GM03348 (cell line): ENCODE results near the gene ZNF550.
"Not testable (repeated sequence)": the region's sequence is repeated elsewhere in the genome, so short reads cannot be mapped to it uniquely, and the experiment has no call there.

Experiments used
- DNase-seq: peaks from one replicate; pipeline ENCODE4 v3.0.0; 2012; ENCODE audit warnings: low spot score

Gene ZNF550

GRCh38 chr19:57527136-57527881, 32.4 kb downstream of the ZNF550 start, which contains the start of gene ZNF549:
TSS of gene ZNF549 (plus strand) at chr19:57527356. CDS start at chr19:57527574, 218 bp downstream.
- DNase-seq: peak; percentile 97

GRCh38 chr19:57518021-57518420, 41.6 kb downstream of the ZNF550 start:
- not testable (repeated sequence) for DNase-seq

- no peak for DNase-seq
These were observed 44.4 kb downstream of the ZNF550 start for GRCh38 chr19:57515255-57515654.

GRCh38 chr19:57512845-57513244, 46.8 kb downstream of the ZNF550 start:
- DNase-seq: no peak

DNA sequence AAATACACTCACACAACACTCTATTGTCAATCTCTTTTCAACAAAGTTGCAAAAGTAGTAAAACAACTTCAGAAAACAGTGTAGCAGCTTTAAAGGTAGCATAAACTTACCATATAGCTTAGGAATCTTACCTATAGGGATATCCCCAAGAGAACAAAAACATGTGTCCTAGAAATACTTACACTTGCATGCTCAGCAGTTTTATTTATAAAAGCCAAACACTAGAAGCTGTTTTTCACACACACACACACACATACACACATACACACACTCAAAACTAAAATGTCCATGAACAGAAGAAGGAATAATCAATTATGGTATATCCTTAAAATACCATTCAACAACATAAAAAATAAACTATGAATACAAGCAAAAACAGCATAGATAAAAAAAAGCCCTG, 48.2 kb downstream of the ZNF550 start:
- DNase-seq: no peak

DNA sequence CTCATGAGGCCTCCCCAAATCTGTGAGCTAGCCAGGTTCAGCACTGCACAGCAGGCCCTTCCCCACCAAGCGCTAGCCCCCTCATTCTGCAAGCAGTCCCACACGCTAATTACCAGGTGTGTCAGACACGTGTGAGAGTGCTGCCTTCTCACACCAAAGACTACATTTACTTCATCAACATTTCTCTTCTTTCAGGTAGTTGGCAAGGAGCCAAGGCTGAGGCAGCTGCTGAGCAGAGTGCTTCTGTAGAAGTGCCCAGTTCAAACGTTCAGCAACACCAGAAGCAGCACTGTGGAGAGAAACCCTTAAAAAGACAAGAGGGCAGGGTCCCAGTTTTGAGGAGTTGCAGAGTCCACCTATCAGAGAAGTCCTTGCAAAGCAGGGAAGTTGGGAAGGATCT, 53.5 kb downstream of the ZNF550 start:
- DNase-seq: no peak

DNA sequence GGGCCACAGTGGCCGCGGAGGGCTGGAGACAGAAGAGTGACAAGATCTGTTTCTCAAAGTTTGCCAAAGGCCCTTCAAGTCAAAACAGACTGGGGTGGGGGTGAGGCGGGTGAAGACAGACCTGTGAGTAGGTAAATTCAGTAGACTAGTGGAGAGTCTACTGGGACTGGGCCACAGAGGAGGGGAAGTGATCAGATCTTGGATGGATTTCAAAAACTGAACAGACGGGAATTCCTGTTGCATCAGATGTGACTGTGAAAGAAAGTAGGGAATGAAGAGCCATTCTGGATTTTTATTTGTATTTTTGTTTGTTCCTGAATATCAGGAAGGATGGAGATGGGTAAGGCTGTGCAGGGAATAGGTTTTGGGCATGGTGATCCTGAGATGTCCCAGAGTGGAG, 59.3 kb downstream of the ZNF550 start:
- DNase-seq: peak; percentile 37

DNA sequence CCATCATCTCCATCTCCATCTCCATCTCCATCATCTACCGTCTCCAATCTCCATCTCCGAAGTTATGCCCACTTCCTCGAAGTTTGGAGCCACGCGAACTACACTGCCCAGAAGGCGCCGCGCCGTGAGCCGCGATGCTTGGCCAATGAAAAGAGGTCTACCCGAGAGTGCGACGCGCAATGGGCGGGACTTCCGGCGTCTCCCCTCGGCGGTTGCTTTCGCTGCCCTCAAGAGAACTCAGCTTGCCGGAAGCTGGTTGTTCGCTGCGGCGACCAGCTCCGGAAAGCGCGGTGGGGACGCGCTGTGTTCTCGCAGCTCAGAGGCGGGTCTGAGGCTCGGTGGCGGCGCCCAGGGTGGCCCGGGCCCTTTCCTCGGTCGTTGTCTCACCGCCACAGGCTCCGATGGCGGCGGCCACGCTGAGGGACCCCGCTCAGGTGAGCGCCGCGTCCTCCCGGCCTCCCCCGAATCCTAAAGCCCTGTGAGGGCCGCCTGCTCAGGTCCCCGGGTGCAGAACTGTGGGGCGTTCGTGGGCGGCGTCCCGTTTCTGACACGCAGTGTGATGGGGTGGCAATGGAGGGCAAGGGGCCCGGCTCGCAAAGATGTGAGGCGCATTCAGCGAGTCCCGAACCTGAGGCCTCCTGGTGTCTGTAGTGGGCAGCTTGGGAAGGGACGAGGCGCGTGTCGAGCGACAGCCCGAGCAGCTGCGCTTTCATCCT, 59.8 kb downstream of the ZNF550 start, which contains the start of gene ZNF773:
TSS of gene ZNF773 (plus strand) at position 259 of the 716 bp plus-strand sequence. CDS start at position 402, 143 bp downstream.
- DNase-seq: peak; percentile 97

DNA sequence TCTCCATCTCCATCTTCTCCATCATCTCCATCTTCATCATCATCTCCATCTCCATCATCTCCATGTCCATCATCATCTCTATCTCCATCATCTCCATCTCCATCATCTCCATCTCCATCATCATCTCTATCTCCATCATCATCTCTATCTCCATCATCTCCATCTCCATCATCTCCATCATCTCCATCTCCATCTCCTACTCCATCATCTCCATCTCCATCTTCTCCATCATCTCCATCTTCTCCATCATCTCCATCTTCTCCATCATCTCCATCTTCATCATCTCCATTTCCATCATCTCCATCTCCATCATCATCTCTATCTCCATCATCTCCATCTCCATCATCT, 60.4 kb downstream of the ZNF550 start:
- not testable (repeated sequence) for DNase-seq

GRCh38 chr19:57488299-57488644, 71.4 kb downstream of the ZNF550 start:
- not testable (repeated sequence) for DNase-seq

DNA sequence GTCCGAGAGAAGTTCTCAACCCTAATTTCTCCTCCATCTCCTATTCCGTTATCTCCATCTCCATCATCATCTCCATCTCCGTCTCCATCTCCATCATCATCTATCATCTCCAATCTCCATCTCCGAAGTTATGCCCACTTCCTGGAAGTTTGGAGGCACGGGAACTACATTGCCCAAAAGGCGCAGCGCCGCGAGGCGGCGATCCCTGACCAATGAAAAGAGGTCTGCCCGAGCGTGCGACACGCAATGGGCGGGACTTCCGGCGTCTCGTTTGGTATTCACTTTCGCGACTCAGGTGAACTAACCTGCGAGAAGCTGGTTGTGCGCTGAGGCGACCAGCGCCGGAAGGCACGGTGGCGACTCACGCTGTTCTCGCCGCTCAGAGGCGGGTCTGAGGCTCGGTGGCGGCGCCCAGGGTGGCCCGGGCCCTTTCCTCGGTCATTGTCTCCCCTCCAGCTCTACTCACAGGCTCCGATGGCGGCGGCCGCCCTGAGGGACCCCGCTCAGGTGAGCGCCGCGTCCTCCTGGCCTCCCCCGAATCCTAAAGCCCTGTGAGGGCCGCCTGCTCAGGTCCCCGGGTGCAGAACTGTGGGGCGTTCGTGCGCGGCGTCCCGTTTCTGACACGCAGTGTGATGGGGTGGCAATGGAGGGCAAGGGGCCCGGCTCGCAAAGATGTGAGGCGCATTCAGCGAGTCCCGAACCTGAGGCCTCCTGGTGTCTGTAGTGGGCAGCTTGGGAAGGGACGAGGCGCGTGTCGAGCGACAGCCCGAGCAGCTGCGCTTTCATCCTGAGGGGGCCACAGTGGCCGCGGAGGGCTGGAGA, 72.0 kb downstream of the ZNF550 start, which contains the start of gene ZNF419:
TSS of gene ZNF419 (plus strand) at position 274 of the 822 bp plus-strand sequence. CDS start at position 475, 201 bp downstream.
- DNase-seq: peak; percentile 95
